Stimulated activated CD4-positive, alpha-beta T cell treated with anti-CD3 and anti-CD28 coated beads, TNF-alpha, amount 100 ng/mL, for 4 hours (primary cell): Measurements from ENCODE around the gene OSCAR.

ENCODE experiments used
- DNase-seq, 3 experiments: peaks; one replicate each; pipeline ENCODE4 v3.0.0-alpha.2; 2020; ENCODE audit warnings: low read depth in 3 of 3

OSCAR gene, protein sequence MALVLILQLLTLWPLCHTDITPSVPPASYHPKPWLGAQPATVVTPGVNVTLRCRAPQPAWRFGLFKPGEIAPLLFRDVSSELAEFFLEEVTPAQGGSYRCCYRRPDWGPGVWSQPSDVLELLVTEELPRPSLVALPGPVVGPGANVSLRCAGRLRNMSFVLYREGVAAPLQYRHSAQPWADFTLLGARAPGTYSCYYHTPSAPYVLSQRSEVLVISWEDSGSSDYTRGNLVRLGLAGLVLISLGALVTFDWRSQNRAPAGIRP

DNA sequence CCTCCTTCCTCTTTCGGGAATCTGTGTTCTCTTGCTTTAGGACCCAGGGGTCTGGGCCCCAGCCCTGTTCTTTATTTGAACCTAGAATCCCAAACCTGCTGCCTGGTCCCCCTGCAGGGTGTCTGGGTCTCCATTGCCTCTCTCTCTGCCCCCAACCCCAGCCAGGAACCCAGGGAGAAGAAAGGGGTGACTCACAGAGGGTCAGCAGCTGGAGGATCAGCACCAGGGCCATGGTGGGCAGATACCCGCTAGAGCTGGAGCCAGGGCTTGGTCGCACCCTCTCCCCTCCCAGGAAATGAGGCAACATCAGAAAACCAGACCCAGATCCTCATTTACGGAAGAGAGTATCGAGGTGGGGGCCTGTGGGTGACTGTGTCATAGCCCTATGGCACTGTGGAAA, at the start of gene OSCAR:
Gene OSCAR (minus strand): TSS at position 243 of the 400 bp plus-strand sequence. CDS start 11 bp downstream, at position 232.
- DNase-seq: no peak

DNA sequence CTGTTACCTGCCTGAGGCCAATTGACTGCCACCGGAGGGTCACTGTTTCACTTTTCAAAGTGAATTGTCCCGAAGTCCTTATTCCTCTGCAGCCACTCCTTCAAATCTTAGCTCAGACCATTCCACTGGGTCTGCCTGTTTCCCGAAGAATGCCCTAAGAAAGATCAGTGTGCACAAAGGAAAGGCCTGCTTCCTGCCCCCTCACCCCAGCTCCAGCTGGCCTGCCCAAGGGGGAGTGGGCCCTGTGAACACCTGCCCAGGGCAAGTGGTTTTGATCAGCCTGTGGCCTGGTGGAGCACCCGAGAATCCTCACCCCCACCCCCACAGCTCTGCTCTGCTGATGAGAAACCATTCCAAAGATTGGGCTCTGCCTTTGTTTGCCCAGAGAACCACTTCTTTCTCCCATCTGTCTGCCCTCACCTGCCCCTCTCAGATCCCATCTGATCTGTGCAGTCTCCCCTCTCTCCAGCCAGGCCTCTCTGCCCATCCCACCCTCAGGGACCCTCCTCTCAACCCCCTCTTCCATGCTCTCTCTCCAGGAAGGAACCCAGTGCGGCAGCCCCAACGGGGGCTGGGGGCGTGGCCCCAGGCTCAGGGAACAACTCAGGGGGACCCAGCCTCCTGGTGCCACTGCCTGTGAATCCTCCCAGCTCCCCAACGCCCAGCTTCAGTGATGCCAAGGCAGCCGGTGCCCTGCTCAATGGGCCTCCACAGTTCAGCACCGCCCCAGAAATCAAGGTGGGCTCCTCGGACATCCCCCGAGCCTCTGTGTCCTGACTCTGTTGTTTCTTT, 48.6 kb upstream of the OSCAR start:
- no peak for DNase-seq

DNA sequence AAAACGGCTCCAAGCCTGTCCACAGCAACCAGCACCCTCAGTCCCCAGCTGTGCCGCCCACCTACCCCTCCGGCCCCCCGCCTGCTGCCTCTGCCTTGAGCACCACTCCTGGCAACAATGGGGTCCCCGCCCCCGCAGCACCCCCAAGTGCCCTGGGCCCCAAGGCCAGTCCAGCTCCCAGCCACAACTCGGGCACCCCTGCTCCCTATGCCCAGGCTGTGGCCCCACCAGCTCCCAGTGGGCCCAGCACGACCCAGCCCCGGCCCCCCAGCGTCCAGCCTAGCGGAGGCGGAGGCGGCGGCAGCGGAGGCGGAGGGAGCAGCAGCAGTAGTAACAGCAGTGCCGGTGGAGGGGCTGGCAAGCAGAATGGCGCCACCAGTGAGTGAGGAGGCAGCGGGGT, 47.6 kb upstream of the OSCAR start:
- DNase-seq: no peak

DNA sequence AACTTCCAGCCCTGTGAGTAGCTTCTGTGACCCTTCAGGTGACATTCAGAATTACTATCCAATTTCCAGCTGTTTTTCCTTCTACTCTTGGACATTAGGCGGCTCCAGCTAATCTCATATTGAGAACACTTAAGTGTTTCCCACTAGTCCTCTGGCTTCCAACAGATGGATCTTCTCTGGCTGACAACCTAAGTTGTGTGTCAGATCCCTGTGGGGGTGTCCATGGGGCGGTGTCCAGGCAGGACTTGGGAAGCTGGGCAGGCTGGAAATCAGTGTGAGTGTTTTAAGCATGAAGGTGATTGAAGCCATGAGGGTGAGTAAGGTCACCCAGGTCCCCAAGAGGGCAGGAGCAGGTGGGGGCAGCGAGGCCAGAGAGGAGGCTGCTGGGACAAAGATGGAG, 47.1 kb upstream of the OSCAR start:
- no peak for DNase-seq

DNA sequence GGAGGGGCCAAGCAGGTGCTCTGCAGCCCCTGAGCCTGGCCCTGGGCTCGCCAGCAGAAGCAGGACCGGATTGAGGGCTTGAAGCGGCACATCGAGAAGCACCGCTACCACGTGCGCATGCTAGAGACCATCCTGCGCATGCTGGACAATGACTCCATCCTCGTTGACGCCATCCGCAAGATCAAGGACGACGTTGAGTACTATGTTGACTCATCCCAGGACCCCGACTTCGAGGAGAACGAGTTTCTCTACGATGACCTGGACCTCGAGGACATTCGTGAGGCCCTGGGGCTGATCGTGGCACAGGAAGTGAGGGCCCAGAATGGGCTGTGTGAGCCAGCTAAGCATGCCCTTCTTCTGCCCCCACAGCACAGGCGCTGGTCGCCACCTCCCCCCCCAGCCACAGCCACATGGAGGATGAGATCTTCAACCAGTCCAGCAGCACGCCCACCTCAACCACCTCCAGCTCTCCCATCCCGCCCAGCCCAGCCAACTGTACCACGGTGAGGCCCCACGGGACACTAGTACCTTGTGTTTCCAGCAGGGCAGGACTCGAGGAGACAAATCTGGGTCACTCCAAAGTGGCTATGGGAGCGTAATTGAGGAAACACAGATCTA, 45.0 kb upstream of the OSCAR start:
- no peak for DNase-seq

DNA sequence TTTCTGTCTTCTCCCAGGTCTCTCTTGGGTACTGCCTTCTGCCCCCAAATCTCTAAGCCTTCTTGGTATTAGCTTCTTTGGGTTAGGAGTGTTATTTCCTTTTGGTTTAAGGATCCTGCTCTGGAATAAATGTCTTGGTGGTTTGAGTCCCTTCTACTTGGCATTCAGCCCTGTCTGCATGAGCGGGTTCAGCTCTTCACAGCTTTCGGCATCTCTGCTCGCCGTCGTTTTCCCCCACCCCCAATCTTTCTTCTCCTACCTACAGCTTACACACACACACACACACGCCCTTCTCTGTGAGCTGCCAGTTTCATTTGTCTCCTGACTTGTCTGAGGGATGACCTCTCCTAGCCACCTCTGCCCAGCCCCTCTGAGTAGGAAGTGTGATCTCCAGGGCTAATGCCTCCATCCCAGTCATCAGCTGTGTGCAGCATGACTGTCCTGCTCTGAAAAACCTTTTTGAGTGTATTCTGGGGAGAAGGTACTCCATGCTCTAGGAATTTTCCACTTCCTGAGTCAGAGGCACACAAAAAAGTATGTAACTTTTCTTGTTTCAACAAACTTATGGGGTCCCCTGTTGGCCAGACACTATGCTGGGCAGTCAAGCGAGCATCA, 41.7 kb upstream of the OSCAR start:
- no peak for DNase-seq

DNA sequence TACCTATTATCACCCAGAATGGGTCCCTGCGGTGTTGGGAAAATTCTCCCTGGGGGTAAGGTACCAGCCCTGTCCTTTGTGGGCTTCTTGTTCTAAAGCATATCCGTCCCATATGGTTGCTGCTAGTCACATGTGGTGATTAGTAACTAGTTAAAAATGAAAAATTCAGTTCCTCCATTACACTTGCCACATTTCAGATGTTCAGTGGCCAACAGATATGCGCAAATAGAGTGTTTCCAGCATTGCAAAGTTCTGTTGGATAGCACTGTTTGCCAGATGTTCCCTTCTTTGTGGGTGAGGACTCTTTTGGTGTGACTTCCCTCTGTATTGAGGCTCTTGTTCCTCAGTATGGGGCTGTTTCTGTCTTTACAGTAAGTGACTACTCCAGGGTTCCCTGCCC, 40.8 kb upstream of the OSCAR start:
- DNase-seq: no peak

DNA sequence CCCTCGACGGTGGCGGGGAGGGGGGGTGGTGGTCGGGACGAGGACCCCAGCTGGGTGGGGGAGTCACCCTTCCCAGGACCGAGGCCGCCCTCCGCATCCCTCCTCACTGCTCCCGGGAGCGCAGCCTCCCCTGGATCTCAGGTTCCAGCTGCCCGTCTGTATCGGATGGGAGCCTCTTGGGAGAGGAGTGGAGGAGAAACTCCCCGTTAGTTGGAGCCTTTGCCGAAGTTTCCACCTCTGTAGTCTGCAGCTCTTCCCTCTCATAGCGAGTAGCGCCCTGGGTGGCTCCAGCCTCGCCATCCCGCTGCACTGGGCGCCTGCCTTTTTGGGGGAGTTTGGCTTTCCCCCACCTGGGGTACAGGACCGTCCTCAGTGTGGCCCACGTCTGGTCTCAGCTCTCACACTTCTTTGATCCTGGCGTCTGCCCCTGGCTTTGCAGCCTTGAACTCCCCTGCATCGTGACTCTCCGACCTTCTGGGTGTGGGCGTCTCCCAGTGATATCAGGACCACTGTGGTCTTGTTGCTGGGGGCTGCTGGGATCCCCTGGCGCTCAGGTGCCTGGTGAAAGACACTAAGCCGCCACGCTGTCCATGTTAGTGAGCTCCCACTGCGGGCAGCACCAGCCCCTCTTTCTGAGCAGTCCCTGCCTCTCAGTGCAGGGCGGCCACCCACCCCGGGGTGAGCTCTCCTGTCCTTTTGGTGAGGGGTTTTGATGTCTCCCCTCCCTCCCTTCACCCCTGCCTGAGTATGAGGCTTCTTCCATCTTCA, 38.1 kb upstream of the OSCAR start:
- DNase-seq: no peak

DNA sequence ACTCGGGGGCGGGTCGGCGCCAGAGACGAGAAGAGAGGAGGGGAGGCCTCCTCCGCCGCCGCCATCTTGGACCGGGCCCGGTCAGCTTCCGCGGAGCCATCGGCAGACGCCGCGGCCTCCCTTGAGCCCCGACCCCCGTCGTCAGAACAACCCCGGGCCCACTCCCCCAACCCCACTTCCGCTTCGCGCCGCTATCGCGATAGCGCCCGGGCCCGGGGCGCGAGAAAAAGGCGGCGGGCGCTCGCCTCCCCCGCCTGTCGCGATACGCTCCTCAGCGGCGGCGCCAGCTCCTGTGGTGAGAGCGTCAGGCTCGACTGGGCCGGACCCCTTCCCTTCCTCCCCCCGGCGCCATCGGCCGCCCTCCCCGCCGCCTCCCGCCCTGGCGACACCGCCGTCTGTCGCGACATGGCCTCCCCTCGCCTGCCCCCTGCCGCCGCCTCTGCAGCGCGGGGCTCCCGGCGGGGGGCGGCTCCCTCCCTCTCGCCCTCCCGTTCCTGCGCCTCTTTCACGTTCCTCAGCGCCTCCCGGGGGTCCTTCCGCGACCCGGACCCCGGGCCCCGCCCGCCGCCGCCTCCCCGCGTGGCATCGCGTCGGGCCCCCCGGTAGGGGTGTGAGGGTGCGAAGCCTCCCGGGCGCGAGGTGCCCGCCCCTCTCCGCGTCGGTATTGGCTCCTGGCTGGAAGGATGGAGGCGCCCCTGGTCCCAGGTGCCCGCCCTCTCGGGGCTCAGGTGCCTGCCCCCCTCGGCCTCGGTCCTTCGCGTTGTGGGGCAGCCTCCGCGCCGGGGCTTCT, 37.3 kb upstream of the OSCAR start, which contains the start of gene CNOT3:
Gene CNOT3 (plus strand): TSS at position 64 of the 790 bp plus-strand sequence. CDS start 5,217 bp downstream, outside the sequence.
- no peak for DNase-seq

DNA sequence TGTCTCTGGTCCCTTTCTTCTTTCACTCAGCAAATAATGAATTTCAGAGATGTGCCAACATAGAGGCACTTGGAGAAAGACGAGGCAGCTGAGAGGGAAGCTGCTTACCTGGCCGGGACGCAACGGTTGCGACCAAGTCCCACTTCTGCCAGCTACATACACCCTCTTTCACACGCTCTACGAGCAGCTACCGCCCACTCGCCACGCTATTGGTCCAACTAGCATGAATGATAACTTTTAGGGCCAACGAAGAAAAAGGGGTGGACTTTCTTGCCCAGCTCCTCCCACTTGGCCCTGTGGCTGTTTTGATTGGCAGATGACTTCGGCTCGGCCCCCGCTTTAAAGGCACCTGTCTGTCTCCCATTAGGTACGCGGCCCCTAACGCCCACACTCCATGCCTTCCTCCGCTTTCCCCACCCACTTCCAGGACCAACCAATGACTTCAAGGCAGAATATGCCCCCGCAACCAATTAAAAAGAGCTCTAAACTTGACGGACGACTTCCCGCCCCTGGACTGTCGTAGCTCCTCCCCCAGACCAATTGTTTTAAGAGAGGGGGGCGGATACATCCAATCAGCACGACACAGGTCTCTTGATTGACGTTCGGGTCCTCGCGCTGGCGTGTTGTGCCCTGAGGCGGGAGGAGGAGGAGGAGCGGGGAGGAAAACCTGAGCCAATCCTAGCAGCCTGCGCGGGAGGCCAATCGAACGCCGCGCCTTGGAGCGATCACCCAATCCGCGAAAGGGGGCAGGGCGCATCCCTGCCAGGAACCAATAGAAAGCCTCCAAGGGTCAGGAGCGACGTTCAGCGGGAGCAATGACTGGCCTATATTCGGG, 36.5 kb upstream of the OSCAR start:
- DNase-seq: peak; percentile 85 to 99 (median 97)

DNA sequence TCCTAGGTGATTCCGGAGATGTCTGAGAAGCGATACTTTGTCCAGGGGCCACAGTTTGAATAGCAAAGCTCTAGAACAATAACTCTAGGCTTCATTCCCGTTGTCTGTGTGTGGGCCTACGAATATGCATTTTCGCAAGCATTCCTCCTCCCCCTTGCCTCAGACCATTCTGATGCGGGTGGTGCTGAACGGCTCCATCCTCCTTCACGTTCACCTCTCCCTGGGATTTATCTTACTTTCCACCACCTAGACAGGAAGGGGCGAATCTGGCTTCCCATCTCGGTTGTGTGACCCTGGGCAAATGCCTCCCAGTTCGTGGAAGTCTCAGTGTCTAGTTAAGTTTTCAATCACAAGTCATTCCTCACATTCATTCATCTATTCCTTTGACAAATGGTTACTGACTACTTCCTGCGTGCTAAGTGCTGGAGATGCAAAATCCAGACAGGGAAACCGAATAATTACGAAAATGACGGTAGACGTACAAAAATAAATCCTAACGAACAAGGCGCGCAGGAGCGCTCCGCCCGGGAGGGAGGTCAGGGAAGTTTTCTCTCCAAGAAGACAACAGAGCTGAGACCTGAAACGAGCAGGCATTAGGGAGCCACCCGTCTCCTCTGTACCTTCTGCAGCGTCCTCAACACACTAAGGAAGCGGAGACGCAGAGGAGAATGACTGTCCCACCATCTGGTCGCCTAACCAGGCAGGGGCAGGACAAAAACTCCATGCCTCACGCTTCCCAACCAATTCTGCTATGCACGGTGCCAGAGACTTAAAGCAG, 35.7 kb upstream of the OSCAR start:
- DNase-seq: no peak

DNA sequence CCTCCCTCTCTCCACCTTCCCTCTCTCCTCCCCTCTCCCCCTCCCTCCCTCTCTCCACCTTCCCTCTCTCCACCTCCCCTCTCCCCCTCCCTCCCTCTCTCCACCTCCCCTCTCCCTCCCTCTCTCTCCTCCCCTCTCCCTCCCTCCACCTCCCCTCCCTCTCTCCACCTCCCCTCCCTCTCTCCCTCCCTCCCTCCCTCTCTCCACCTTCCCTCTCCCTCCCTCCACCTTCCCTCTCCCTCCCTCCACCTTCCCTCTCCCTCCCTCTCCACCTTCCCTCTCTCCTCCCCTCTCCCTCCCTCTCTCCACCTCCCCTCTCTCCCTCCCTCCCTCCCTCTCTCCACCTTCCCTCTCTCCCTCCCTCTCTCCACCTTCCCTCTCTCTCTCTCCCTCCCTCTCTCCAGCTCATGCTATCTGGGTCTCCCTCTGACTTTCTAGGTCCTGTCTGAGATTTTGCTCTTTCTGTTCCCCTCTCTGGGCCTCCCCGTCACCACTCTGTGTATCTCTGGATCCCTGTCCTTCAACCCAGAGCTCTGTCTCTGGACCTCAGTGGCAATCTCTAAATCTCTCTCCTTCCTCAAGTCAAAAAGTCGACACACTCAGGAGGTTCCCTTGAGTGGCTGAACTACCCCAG, 33.5 kb upstream of the OSCAR start:
- no peak for DNase-seq

DNA sequence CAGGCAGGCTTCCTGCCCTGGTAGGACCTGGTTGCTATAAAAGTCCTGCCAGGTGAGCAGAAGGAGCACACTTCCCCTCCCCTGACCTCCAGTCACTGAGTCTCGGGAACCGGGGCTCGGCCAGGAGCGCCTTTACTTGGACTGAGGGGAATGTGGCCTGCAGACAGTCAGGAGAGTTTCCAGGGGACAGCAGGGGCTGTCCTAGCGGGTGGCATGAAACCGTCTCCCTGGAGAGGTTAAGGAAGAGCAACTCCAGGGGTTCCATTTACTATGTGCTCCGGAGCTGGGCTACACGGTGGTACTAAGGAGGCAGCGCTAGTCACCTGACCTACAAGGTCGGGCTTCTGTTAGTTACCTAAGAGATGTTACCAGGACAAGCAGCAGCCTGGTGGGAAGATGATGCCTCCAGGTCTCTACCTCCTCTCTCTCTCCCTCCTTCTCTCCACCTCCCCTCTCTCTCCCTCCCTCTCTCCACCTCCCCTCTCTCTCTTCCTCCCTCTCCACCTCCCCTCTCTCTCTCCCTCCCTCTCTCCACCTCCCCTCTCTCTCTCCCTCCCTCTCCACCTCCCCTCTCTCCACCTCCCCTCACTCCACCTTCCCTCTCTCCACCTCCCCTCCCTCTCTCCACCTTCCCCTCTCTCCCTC, 32.8 kb upstream of the OSCAR start:
- DNase-seq: no peak

DNA sequence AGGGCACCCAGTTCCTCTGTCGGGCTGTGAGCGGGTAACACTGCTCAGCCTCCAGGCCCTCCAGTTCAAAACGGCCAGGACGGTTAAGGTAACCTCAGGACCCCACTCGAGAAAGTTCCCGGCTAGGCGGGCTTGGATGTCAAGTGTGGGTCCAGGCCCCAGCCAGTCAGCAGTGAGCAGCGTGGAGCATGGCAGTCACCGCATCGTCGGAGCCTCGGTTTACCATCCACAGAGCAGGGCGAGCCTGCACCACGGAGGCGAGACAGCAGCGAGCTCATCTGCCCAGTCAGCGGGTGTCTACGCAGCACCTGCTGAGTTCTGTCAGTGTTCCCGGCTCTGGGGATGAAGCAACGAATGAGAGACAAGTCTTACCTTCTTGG, 29.0 kb upstream of the OSCAR start:
- DNase-seq: no peak

DNA sequence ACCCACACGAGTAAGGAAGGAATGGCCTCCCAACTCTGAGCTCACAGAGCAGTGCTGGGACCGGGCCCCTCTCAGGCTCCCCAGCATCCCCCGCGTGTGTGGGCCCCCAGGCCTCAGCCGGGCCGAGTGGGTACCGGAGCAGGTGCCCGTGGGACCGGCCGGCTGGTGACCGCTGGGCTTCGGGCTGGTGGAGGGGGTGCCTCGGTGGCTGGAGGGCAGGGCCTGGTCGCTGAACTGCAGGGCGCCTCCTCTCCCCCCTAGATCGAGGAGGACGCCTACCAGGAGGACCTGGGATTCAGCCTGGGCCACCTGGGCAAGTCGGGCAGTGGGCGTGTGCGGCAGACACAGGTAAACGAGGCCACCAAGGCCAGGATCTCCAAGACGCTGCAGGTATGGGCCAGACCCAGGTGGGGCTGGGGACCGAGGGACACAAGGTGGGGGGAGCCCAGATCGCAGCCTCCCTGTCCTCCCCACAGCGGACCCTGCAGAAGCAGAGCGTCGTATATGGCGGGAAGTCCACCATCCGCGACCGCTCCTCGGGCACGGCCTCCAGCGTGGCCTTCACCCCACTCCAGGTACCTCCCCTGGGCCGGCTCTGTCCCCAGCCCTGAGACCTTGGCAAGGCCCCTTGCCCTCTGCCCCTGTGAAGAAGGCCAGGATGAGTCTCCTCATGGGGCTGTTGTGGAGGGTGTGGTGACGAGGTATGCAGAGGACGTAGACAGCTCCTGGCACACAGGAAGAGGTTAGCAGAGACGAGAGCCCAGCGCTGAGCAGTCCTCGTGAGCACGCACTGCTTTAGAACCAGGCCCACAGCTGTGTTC, 28.4 kb upstream of the OSCAR start:
- no peak for DNase-seq

DNA sequence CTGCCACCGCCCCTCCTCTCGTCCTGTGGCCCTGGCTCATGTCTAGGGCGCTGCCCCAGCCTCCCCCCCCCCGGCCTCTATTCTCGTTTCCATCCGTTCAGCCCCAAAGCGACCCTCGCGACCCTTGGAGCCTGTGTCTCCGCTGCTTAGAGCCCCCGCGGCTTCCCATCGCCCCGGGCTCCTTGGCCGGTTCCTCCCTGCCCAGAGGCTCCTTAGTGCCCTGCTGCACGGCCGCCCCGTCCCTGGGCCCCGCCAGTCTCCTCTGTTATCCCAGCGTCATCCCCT, 27.8 kb upstream of the OSCAR start:
- DNase-seq: no peak

DNA sequence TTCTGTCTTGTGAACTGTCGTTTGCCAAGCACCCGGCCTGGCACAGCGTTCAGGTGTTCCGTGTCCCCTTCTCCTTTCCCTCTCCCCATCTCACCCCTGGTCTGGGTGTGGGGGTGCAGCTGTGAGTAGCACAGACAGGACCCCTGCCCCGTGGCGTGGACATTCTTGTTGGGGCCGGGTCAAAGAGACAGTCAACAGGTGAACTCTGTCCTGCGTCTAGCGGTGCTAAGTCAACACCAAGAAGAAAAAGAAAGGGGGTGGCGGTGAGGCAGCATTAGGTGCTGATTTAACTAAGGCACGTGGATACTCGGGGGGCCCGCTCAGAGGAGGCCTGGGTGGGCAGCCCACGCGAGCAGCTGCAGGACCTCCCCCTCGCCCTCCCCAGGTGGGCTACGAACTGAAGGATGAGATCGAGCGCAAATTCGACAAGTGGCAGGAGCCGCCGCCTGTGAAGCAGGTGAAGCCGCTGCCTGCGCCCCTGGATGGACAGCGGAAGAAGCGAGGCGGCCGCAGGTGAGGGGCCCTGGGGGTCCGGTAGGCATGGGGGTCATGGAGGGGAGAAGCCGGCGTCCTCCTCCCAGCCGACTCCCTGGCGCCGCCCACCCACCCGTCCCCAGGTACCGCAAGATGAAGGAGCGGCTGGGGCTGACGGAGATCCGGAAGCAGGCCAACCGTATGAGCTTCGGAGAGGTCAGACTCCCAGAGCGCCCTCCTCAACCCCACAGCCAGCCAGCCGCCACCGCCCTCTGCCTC, 27.3 kb upstream of the OSCAR start:
- DNase-seq: no peak
